Stimulated activated CD8-positive, alpha-beta memory T cell treated with anti-CD3 and anti-CD28 coated beads, Interleukin-12 subunit alpha, Interleukin-12 subunit beta, amount 100 ng/mL, for 4 hours (primary cell): ENCODE measurements around the gene ALKBH5.

Experiments
- DNase-seq: peaks from one replicate; pipeline ENCODE4 v3.0.0-alpha.2; 2020; ENCODE audit warnings: low read depth

Gene ALKBH5

DNA sequence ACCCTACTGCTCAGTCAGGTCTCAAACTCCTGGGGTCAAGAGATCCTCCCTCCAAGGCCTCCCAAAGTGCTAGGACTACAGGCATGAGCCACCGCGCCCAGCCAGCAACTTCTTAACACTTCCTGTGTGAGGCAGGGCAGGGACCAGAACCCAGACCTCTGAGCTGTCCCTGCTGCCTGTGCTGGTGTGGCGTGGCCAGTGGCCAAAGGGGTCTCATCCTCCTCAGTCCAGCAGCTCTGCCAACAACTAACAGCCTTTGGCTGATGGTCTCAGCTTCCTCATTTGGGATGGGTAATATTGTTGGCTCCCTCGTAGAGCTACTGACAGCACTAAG is 40.4 kb downstream of the ALKBH5 start:
- DNase-seq, result no peak

- DNase-seq, result no peak
Observed at GRCh38 chr17:18224387-18225120, 40.9 kb downstream of the ALKBH5 start.

- DNase-seq, result peak; percentile 95
Observed at GRCh38 chr17:18225121-18225641, 41.6 kb downstream of the ALKBH5 start, which contains the start of gene LLGL1. Gene LLGL1 (plus strand): TSS chr17:18225635. CDS start chr17:18225683, 48 bp downstream.

DNA sequence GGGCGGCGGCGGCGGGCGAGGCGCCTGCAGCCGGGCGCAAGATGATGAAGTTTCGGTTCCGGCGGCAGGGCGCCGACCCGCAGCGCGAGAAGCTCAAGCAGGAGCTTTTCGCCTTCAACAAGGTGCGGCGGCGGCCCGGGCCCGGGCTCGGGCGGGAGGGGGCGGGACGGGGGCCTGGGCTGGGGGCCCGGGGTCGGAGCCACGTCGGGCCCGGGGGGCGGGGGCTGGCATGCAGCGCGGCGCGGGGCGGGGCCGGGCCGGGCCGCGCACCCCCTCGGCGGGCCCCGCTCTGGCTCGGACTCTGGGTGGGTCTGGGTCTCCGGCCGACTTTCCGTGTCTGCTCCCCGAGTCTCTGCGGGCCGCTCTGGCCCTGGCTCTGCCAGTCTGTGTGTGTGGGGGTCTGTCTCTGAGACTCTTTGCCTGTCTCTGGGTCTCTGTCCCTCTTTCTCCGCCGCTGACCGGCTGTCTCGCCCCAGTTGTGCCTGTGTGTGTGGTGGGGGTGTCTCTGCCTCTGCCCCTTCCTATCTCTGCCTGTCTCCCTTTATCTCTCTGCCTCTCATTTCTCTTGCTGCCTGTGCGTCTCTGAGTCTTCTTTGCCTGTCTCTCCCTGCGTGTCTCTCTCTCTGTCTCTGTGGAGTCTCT is 42.1 kb downstream of the ALKBH5 start:
- DNase-seq, result no peak

- DNase-seq, result no peak
Observed at GRCh38 chr17:18226284-18226945, 42.8 kb downstream of the ALKBH5 start.

DNA sequence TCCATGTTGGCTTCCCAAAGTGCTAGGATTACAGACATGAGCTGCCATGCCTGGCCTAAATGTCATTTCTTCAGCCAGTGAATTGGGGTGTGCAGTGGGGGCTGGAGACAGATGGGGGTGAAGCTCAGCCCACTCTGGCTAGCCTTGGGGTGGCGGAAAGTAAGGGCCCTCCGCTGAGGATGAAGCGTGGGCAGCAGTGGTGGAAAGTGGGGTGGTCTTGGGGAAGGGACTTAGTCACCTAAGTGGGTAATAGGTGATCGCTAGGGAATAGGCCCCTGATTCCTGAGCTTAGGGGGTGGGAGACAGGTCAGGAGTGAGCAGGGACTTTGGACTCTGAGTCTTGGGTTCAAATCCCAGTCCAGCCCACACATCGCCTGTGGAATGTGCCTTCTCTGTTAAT is 44.0 kb downstream of the ALKBH5 start:
- no peak for DNase-seq

DNA sequence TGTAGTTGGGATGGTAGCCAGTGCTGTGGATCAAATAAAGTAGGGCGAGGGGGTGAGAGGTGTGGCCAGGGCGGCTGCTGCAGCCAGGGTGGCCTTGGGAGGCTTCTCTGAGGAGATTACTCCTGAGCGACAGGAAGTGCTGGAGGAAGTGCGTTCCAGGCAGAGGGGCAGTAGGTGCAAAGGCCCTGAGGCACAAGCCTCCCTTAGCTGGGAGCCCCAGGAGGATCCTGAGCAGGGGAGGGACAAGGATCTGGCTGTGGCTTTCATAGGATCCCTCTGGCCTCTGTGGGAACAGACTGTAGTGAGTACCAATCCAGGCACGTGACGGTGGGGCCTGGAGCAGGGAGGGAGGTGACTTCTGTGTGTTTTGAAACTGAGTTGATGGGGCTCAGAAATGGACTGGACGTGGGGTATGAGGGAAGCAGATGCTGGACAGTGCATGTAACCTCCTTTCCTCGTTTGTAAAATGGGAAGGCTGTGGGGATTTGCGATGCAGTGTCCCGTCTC is 44.6 kb downstream of the ALKBH5 start:
- no peak for DNase-seq

- DNase-seq, result no peak
Observed at GRCh38 chr17:18229254-18229653, 45.6 kb downstream of the ALKBH5 start.

- DNase-seq, result no peak
Observed at GRCh38 chr17:18229771-18230170, 46.1 kb downstream of the ALKBH5 start.

DNA sequence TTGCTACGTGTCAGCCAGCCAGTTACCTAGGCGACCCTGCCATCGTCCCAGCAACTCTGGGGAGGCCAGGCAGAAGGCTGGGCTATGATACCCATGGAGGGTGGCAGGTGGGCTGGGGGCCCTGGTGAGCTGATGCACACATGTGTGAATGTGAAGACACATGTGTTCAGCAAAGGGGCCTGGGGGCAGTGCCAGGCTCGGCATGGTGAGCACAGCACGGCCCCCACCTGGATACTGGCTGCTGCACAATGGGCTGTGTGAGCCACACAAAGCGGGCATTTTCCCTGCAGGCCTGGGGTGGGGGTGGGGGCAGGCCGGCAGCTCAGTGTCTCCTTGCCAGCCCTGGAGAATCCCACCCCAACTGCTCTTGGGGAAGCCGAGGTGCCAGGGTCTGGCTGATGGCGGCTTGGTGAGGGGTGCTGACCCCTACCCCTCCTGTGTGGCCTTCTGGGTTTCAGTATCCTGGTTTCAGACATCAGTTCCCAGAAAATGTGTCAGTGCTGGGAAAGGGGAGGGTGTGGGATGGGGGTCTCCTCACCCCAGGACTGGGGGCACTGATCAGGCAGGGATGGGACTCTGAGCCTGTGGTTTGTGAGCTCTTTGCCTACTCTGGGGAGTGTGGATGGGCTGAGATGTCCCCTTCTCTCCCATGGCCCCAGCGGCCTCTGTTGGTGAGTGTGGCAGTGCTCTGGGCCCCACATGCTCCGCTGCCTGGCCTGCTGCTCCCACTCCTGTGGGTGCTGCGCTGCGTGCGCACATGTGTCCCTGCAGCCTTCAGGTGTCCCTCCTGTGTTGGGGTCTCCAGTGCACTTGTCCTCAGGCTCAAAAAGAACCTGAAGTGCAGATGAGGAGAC is 46.9 kb downstream of the ALKBH5 start:
- no peak for DNase-seq

- DNase-seq, result no peak
Observed at GRCh38 chr17:18231164-18231563, 47.5 kb downstream of the ALKBH5 start.

- no peak for DNase-seq
Observed at GRCh38 chr17:18233803-18234518, 50.3 kb downstream of the ALKBH5 start.

DNA sequence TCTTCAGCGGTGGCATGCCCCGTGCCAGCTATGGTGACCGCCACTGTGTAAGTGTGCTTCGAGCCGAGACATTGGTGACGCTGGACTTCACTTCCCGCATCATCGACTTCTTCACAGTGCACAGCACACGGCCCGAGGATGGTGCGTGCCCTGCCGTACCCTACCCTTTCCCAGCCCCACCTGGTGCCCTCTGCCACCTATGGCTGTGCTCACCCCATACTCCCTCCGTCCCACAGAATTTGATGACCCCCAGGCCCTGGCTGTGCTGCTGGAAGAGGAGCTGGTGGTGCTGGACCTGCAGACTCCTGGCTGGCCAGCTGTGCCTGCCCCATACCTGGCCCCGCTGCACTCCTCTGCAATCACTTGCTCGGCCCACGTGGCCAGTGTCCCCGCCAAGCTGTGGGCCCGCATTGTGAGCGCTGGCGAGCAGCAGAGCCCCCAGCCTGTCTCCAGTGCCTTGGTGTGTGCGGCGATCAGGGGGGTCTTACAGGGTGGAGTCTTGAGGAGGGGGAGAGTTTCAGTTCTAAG is 51.3 kb downstream of the ALKBH5 start:
- no peak for DNase-seq

DNA sequence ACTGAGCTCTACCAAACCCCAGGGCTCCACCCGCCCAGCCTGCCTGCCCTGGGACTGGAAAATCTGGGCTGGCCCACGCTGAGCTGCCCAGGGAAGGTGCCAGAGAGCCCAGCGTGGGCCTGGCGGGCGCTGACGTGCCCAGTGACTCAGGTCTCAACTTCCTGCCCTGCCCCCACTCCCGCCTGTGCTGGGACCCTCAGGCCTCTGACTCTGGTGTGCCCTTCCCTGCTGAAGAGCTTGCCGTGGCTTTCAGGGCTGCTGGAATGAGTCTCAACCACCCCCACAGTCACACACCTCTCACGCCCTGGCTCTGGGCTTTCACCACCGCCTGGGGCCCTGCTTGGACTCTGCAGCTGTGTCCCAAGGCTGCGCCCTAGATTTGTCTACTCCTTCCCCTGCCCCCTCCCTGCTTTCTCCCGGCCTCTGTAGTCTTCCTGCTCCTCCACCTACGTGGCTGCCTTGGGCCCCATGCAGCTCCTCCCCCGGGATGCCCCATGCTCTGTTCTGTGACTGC is 52.2 kb downstream of the ALKBH5 start:
- no peak for DNase-seq

DNA sequence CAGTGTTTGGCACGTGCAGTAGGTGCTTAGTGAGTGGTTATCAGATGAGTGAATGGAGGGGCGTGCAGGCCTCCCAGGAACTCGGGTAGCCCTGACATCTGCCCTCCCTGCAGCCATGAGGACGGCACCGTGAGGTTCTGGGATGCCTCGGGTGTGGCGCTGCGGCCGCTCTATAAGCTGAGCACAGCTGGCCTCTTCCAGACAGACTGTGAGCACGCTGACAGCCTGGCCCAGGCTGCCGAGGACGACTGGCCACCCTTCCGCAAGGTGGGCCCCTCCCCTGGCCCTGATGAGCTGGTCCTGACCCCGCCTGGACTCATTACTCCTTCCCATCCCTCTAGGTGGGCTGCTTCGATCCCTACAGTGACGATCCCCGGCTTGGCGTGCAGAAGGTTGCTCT is 52.9 kb downstream of the ALKBH5 start:
- no peak for DNase-seq

DNA sequence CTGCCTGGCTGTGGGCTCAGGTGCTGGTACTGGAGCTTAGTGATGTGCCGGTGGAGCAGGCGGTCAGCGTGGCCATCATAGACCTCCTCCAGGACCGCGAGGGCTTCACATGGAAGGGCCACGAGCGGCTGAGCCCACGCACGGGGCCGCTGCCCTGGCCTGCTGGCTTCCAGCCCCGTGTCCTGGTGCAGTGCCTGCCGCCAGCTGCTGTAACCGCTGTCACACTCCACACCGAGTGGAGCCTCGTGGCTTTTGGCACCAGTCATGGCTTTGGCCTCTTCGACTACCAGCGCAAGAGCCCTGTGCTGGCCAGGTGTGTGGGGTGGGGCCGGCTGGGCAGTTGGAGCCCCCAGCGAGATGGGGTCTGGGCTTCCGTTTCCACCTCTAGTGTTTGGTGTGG is 53.8 kb downstream of the ALKBH5 start:
- no peak for DNase-seq

DNA sequence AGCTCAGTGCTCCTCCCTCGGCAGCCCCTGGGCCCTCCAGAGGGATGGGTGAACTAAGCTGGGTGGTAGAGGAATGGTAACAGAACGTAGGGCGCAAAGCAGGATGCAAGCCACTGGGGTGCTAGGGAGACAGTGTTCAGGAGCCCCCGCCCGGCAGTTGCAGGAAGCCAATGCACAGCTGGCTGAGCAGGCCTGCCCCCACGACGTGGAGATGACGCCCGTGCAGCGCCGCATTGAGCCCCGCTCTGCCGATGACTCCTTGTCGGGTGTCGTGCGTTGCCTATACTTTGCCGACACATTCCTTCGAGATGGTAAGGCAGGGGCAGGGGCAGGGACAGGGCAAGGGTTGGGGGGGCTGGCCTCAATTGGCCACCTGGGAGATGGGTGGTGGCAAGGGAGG is 54.7 kb downstream of the ALKBH5 start:
- DNase-seq, result no peak

DNA sequence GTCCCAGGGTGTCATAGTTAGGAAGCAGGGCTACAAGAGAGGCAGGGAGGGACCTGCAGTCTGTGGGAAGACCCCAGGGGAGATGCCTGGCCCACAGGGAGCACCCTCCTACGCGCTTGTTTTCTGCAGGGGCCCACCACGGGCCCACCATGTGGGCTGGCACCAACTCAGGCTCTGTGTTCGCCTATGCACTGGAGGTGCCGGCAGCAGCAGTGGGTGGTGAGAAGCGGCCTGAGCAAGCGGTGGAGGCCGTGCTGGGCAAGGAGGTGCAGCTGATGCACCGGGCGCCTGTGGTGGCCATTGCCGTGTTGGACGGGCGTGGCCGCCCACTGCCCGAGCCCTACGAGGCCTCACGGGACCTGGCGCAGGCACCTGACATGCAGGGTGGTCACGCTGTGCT is 56.8 kb downstream of the ALKBH5 start:
- DNase-seq, result no peak

- no peak for DNase-seq
Observed at GRCh38 chr17:18241229-18241871, 57.7 kb downstream of the ALKBH5 start.

- no peak for DNase-seq
Observed at GRCh38 chr17:18245038-18245776, 61.6 kb downstream of the ALKBH5 start.
